H1 (cell line): ENCODE measurements around the gene ESYT1. TPM values are rescaled to one million over a fixed set of nuclear protein-coding genes. Genes with fewer than 3 reads are reported as not detected.
A peak's percentile ranks its signal among the peaks of the same experiment; 100 is the strongest.

ENCODE experiments used
- CTCF ChIA-PET: fragments of 300-600 bp; sonication (Branson Sonifier 250); formaldehyde crosslinking; loops from one replicate; lab custom pipeline; 2021; ENCODE audit not compliant: partially characterized antibody; lab: Charles Lee
- POLR2A ChIA-PET: fragments of 300-600 bp; sonication (Branson Sonifier 250); formaldehyde crosslinking; loops from one replicate; lab custom pipeline; 2021; ENCODE audit warnings: inconsistent platforms; ENCODE audit not compliant: partially characterized antibody; lab: Charles Lee
- DNase-seq, 2 experiments: peaks; one replicate each; pipeline versions ENCODE4 v3.0.0 to v3.0.0-alpha.2; 2010 to 2022; ENCODE audit warnings: low spot score in 2 of 2, low read depth in 1 of 2, mixed read lengths in 1 of 2
- FAIRE-seq: peaks from 2 replicates; lab custom pipeline; 2011; peaks lifted over from hg19 to GRCh38; lab: Jason Lieb, UNC
- H2AFZ ChIP-seq: 2 replicates; pipeline ENCODE4 v1.8.1; 2012; ENCODE audit warnings: low read length, inconsistent platforms
- H2AK5ac ChIP-seq: 2 replicates; pipeline ENCODE4 v1.6.1; 2013; ENCODE audit warnings: low read depth, low read length
- H2BK120ac ChIP-seq: replicated peaks from 2 replicates; pipeline ENCODE3; 2013; ENCODE audit warnings: low read depth, low read length, inconsistent platforms
- H2BK12ac ChIP-seq: 2 replicates; pipeline ENCODE4 v1.6.1; 2013; ENCODE audit warnings: low read depth, low read length
- H2BK15ac ChIP-seq: 2 replicates; pipeline ENCODE4 v1.6.1; 2013; ENCODE audit warnings: low read length
- H2BK20ac ChIP-seq: 2 replicates; pipeline ENCODE4 v1.6.1; 2013; ENCODE audit warnings: low read length
- H2BK5ac ChIP-seq: 2 replicates; pipeline ENCODE4 v1.6.1; 2013; ENCODE audit warnings: low read depth, low read length
- H3K14ac ChIP-seq: 2 replicates; pipeline ENCODE4 v1.6.1; 2013; ENCODE audit warnings: inconsistent platforms; ENCODE audit not compliant: insufficient read length
- H3K18ac ChIP-seq: 2 replicates; pipeline ENCODE4 v1.6.1; 2013; ENCODE audit warnings: low read length; ENCODE audit errors: extremely low read depth
- H3K23ac ChIP-seq: 2 replicates; pipeline ENCODE4 v1.6.1; 2013; ENCODE audit warnings: inconsistent platforms; ENCODE audit not compliant: insufficient read length
- H3K23me2 ChIP-seq: 2 replicates; pipeline ENCODE4 v1.6.1; 2013; ENCODE audit warnings: low read depth, low read length
- H3K27ac ChIP-seq: 2 replicates; pipeline ENCODE4 v1.6.1; 2011; ENCODE audit warnings: low read depth, low read length, inconsistent platforms
- H3K27me3 ChIP-seq, 4 experiments: replicated peaks in 1 of 4; 1 replicate in 1 of 4; 2 replicates in 3 of 4; pipeline versions ENCODE4 v1.6.1 to v1.8.1; 2011 to 2013; ENCODE audit warnings: low read length in 3 of 4, mild to moderate bottlenecking in 3 of 4, inconsistent platforms in 2 of 4, mixed read lengths in 2 of 4, moderate library complexity in 1 of 4; ENCODE audit not compliant: control insufficient read depth in 3 of 4, insufficient read depth in 3 of 4; ENCODE audit errors: extremely low read depth in 1 of 4
- H3K36me3 ChIP-seq, 4 experiments: 2 replicates each; pipeline versions ENCODE4 v1.6.1 to v1.8.1; 2011 to 2013; ENCODE audit warnings: mild to moderate bottlenecking in 4 of 4, low read length in 3 of 4, moderate library complexity in 2 of 4, control low read depth in 1 of 4, inconsistent platforms in 1 of 4; ENCODE audit not compliant: insufficient read depth in 4 of 4, control insufficient read depth in 2 of 4
- H3K4ac ChIP-seq: replicated peaks from 2 replicates; pipeline ENCODE3; 2013; ENCODE audit warnings: low read length, low read depth, mixed read lengths, inconsistent platforms; ENCODE audit not compliant: insufficient read length
- H3K4me1 ChIP-seq, 4 experiments: replicated peaks in 1 of 4; 1 replicate in 1 of 4; 2 replicates in 3 of 4; pipeline versions ENCODE4 v1.6.1 to v1.8.1; 2011 to 2013; ENCODE audit warnings: low read length in 3 of 4, inconsistent platforms in 2 of 4, mixed read lengths in 1 of 4; ENCODE audit not compliant: insufficient read depth in 4 of 4, control insufficient read depth in 3 of 4
- H3K4me2 ChIP-seq, 2 experiments: 2 replicates each; pipeline versions ENCODE4 v1.6.1 to v1.8.1; 2011 to 2013; ENCODE audit warnings: low read depth in 2 of 2, low read length in 2 of 2, control low read depth in 1 of 2, inconsistent platforms in 1 of 2, mild to moderate bottlenecking in 1 of 2; ENCODE audit not compliant: insufficient read depth in 1 of 2
- H3K4me3 ChIP-seq, 4 experiments: fragments of 200-600, 300-600 bp in 1 of 4; sonication (generic), shearing (Covaris generic), sonication (Bioruptor Twin) in 1 of 4; 2 replicates each; pipeline versions ENCODE4 v1.5.1 to v1.8.1; 2011 to 2016; ENCODE audit warnings: low read length in 4 of 4, low read depth in 3 of 4, control low read depth in 2 of 4, inconsistent platforms in 2 of 4, mild to moderate bottlenecking in 2 of 4, mixed read lengths in 1 of 4, moderate library complexity in 1 of 4; ENCODE audit not compliant: insufficient read depth in 2 of 4; ENCODE audit errors: extremely low read depth in 1 of 4
- H3K56ac ChIP-seq: replicated peaks from 2 replicates; pipeline ENCODE3; 2013; ENCODE audit warnings: low read depth, mild to moderate bottlenecking, mixed read lengths, low read length, inconsistent platforms; ENCODE audit not compliant: insufficient read length
- H3K79me1 ChIP-seq: 2 replicates; pipeline ENCODE4 v1.6.1; 2013; ENCODE audit warnings: low read depth, low read length, control low read depth
- H3K79me2 ChIP-seq, 2 experiments: 2 replicates each; pipeline versions ENCODE4 v1.6.1 to v1.8.1; 2012 to 2013; ENCODE audit warnings: low read length in 2 of 2, mild to moderate bottlenecking in 2 of 2, inconsistent platforms in 1 of 2; ENCODE audit not compliant: insufficient read depth in 2 of 2, control insufficient read depth in 1 of 2
- H3K9ac ChIP-seq, 4 experiments: replicated peaks in 1 of 4; 1 replicate in 1 of 4; 2 replicates in 3 of 4; pipeline versions ENCODE4 v1.6.1 to v1.8.1; 2011 to 2013; ENCODE audit warnings: low read depth in 3 of 4, low read length in 3 of 4, control low read depth in 2 of 4, mild to moderate bottlenecking in 2 of 4, moderate library complexity in 2 of 4, inconsistent platforms in 1 of 4; ENCODE audit errors: extremely low read depth in 1 of 4
- H3K9me3 ChIP-seq, 2 experiments: 2 replicates each; pipeline versions ENCODE4 v1.6.1 to v1.8.1; 2012 to 2013; ENCODE audit warnings: mild to moderate bottlenecking in 2 of 2, moderate library complexity in 2 of 2, control low read depth in 1 of 2, inconsistent platforms in 1 of 2, low read depth in 1 of 2, low read length in 1 of 2, mixed read lengths in 1 of 2; ENCODE audit not compliant: insufficient read depth in 2 of 2
- H4K20me1 ChIP-seq, 2 experiments: replicated peaks in 1 of 2; 2 replicates each; pipeline versions ENCODE3 to v1.8.1; 2011 to 2013; ENCODE audit warnings: inconsistent platforms in 2 of 2, low read length in 2 of 2, mild to moderate bottlenecking in 1 of 2; ENCODE audit not compliant: insufficient read depth in 2 of 2, control insufficient read depth in 1 of 2
- H4K5ac ChIP-seq: 2 replicates; pipeline ENCODE4 v1.6.1; 2013; ENCODE audit warnings: low read length, low read depth, mixed read lengths, inconsistent platforms; ENCODE audit not compliant: insufficient read length
- H4K8ac ChIP-seq: 2 replicates; pipeline ENCODE4 v1.8.0; 2013; ENCODE audit warnings: mild to moderate bottlenecking, moderate library complexity, low read length, inconsistent platforms; ENCODE audit not compliant: insufficient read depth; ENCODE audit errors: extremely low read depth
- H4K91ac ChIP-seq: replicated peaks from 2 replicates; pipeline ENCODE3; 2013; ENCODE audit warnings: low read length, mixed read lengths, inconsistent platforms; ENCODE audit not compliant: insufficient read length
- CEBPB ChIP-seq: IDR thresholded peaks from 2 replicates; pipeline ENCODE4 v1.6.1; 2012; ENCODE audit warnings: low read depth, low read length
- CHD1 ChIP-seq: IDR thresholded peaks from 2 replicates; pipeline ENCODE4 v1.6.1; 2012; ENCODE audit warnings: low read depth, low read length, improper control_type of control experiment
- GABPA ChIP-seq: IDR thresholded peaks from 2 replicates; pipeline ENCODE4 v1.6.1; 2011; ENCODE audit warnings: mild to moderate bottlenecking, low read length, moderate library complexity, borderline replicate concordance; ENCODE audit not compliant: insufficient read depth
- GTF2F1 ChIP-seq: IDR thresholded peaks from 2 replicates; pipeline ENCODE4 v1.6.1; 2012; ENCODE audit warnings: low read depth, low read length, improper control_type of control experiment, borderline replicate concordance
- POLR2AphosphoS5 ChIP-seq: IDR thresholded peaks from 2 replicates; pipeline ENCODE4 v1.6.1; 2011; ENCODE audit warnings: low read depth, low read length
- RXRA ChIP-seq: IDR thresholded peaks from 2 replicates; pipeline ENCODE4 v1.6.1; 2011; ENCODE audit warnings: low read depth, mild to moderate bottlenecking, low read length, moderate library complexity; ENCODE audit not compliant: insufficient read depth
- SIN3A ChIP-seq, 2 experiments: IDR thresholded peaks in 1 of 2; conservative IDR thresholded peaks in 1 of 2; 2 replicates each; pipeline ENCODE4 v1.6.1; 2011 to 2012; ENCODE audit warnings: low read length in 2 of 2, improper control_type of control experiment in 1 of 2, low read depth in 1 of 2, mild to moderate bottlenecking in 1 of 2
- SIX5 ChIP-seq: IDR thresholded peaks from 2 replicates; pipeline ENCODE4 v1.6.1; 2011; ENCODE audit warnings: mild to moderate bottlenecking, low read depth, low read length
- SRF ChIP-seq: IDR thresholded peaks from 2 replicates; pipeline ENCODE4 v1.6.1; 2011; ENCODE audit warnings: mild to moderate bottlenecking, low read depth, low read length, moderate library complexity
- SUZ12 ChIP-seq: fragments of 200-600 bp; sonication (generic); IDR thresholded peaks from 2 replicates; pipeline ENCODE4 v1.6.1; 2012; ENCODE audit warnings: mild to moderate bottlenecking, inconsistent platforms, low read length, moderate library complexity, mixed read lengths
- TBP ChIP-seq: IDR thresholded peaks from 2 replicates; pipeline ENCODE4 v1.6.1; 2011; ENCODE audit warnings: low read depth, low read length, improper control_type of control experiment
- WGBS, 2 experiments: shearing (Covaris generic) in 1 of 2; methylation state at CpG; one replicate each; pipeline versions ENCODE4 v1.1.6 to v1.1.7; 2013 to 2015; ENCODE audit warnings: low lambda C conversion rate in 2 of 2, mixed read lengths in 2 of 2, inconsistent platforms in 1 of 2, low coverage in 1 of 2, missing lambda C conversion rate in 1 of 2; ENCODE audit not compliant: insufficient replicate concordance in 2 of 2, insufficient coverage in 1 of 2, insufficient read length in 1 of 2; ENCODE audit errors: extremely low coverage in 1 of 2, missing lambda C conversion rate in 1 of 2; 5-methylcytosine and 5-hydroxymethylcytosine counted together
- polyA plus RNA-seq, 7 experiments: library from polyadenylated mRNA; depleted of rRNA in 3 of 7; stranded (reverse) in 5 of 7; unstranded in 2 of 7; fragments of >200 nt in 5 of 7; fragments of 200-250 nt in 2 of 7; gene quantifications; 1 replicate in 5 of 7; 2 replicates in 1 of 7; 4 replicates in 1 of 7; pipeline versions ENCODE4 v1.2.1 to v1.2.3, GENCODE V29; 2011 to 2013; ENCODE audit warnings: missing spikeins in 2 of 7, mixed read lengths in 2 of 7
- total RNA-seq: library from RNA; stranded (reverse); fragmentation: NEBNext Ultra II Directional; extraction: Animal tissue kit (Norgen Biotek cat#: 25700); gene quantifications from 2 replicates; pipeline ENCODE4 v1.2.1, GENCODE V29; 2021

Gene ESYT1
- total and polyA plus RNA-seq, 2 of the 8 experiments (the other 6 are each of a cell fraction or from before 2014, with no cell fraction given), result 86.9 to 165 TPM

GRCh38 chr12:56116267-56117081 lies 11.6 kb upstream of the ESYT1 start, which contains the start of gene RPL41:
RPL41 (plus strand) TSS chr12:56116633.
- H3K4me1 ChIP-seq, result peaks cover 0 to 9% (median 5%) of the 10 kb centered on the region in 4 experiments; a peak in 5 of 7 replicates
- peak within 1 kb of the TSS; percentile 85 to 99 (median 96) for H3K4me3 ChIP-seq
- FAIRE-seq (peak; percentile 92), DNase-seq (peak in 1 of 2 experiments; percentile 95)
- no peaks in the 10 kb centered on the region for H3K27me3 ChIP-seq
- peak within 1 kb of the TSS; percentile 98 for H2BK5ac ChIP-seq
- H2BK12ac ChIP-seq, result peak within 1 kb of the TSS; percentile 93; the same call in 1 of the 2 replicates
- peak within 1 kb of the TSS; percentile 73 to 96 for H3K4me2 ChIP-seq
- no peak within 1 kb of the TSS for H2BK15ac ChIP-seq
- peak within 1 kb of the TSS; percentile 85 for H3K56ac ChIP-seq
- peak within 1 kb of the TSS; percentile 93 for H4K5ac ChIP-seq
- no peak within 1 kb of the TSS for H3K23ac ChIP-seq
- CTCF ChIA-PET, result interaction anchor here (1.3 to 5.3 kb wide), 4 partner anchors 9 to 106 kb away, joined by 3 to 34 read pairs (median 27); partner anchors contain the start of genes PA2G4, RNF41 and SMARCC2
- 1% methylated on average over 34 of the region's 34 CpGs; no CpG with 5 or more reads in 1 of the 2 experiments for WGBS, 2 experiments
- peaks cover 16 to 36% (median 28%) of the 10 kb centered on the region in 4 experiments; a peak in 7 of 8 replicates for H3K36me3 ChIP-seq
- H3K79me1 ChIP-seq, result no peaks in the 10 kb centered on the region; the same call in 1 of the 2 replicates
- peak within 1 kb of the TSS; percentile 96; the same call in 1 of the 2 replicates for H4K8ac ChIP-seq
- H3K18ac ChIP-seq, result peak within 1 kb of the TSS; percentile 100
- H3K14ac ChIP-seq, result peak within 1 kb of the TSS; percentile 62
- peaks cover 10% of the 10 kb centered on the region for H3K23me2 ChIP-seq
- H2AK5ac ChIP-seq, result peak within 1 kb of the TSS; percentile 93
- H3K9ac ChIP-seq, result peak within 1 kb of the TSS; percentile 93 to 100 (median 98)
- H3K27ac ChIP-seq, result peak within 1 kb of the TSS; percentile 97
- POLR2A ChIA-PET, result interaction anchor here (0.6 to 7.1 kb wide), 40 partner anchors 10 to 772 kb away, joined by 3 to 267 read pairs (median 6); partner anchors contain the start of genes ANKRD52, CNPY2, COQ10A and CS
- H3K4ac ChIP-seq, result peak within 1 kb of the TSS; percentile 99
- H4K91ac ChIP-seq, result peak within 1 kb of the TSS; percentile 94
- peak within 1 kb of the TSS; percentile 34; the same call in 1 of the 2 replicates for H2BK20ac ChIP-seq
- peaks cover 3 to 13% of the 10 kb centered on the region in 2 experiments; a peak in 3 of 4 replicates for H3K79me2 ChIP-seq
- H3K9me3 ChIP-seq, result no peaks in the 10 kb centered on the region
- 0 out of 2 replicates have a peak within 1 kb of the TSS, but pooled peaks have one; percentile 39 for H2AFZ ChIP-seq
- H2BK120ac ChIP-seq, result peak within 1 kb of the TSS; percentile 92
- H4K20me1 ChIP-seq, result peaks cover 0 to 1% of the 10 kb centered on the region in 2 experiments
- TF ChIP-seq GABPA, result peak; percentile 88
- TF ChIP-seq TBP, result peak; percentile 98
- no peak for TF ChIP-seq SRF
- peak; percentile 78; the same call in 1 of the 2 replicates for TF ChIP-seq CHD1
- TF ChIP-seq SIN3A (conservative IDR thresholded peaks at IDR 0.05 in 1 of 2, IDR thresholded peaks at IDR 0.05 in 1 of 2; ENCODE audit: low read depth in 1 of 2, low read length in 2 of 2), result 0 out of 4 replicates have a peak, but pooled peaks of 1 of the 2 experiments have one; percentile 20
- no peak for TF ChIP-seq RXRA
- TF ChIP-seq SIX5, result peak; percentile 59
- TF ChIP-seq SUZ12, result no peak
- TF ChIP-seq CEBPB, result no peak
- TF ChIP-seq POLR2AphosphoS5, result peak; percentile 98
- peak; percentile 93 for TF ChIP-seq GTF2F1
